GM19395 (cell line): Measurements from ENCODE around the gene ABHD6.
"Not testable (repeated sequence)": the region's sequence is repeated elsewhere in the genome, so short reads cannot be mapped to it uniquely, and the experiment has no call there.

Source experiments
- ATAC-seq: cut with Tn5 transposase; IDR thresholded peaks from one replicate; pipeline ENCODE4 v1.9.1; 2021; ENCODE audit warnings: mild to moderate bottlenecking, moderate library complexity; ENCODE audit not compliant: unreplicated experiment

The ABHD6 gene

GRCh38 chr3:58237238-58237940 lies at the start of gene ABHD6:
ABHD6 (plus strand) TSS chr3:58237792; CDS start chr3:58256587, 18,795 bp downstream.
- ATAC-seq, result peak; percentile 84

GRCh38 chr3:58188173-58188564 lies 49.4 kb upstream of the ABHD6 start:
- no peak for ATAC-seq

GRCh38 chr3:58188921-58189451 lies 48.6 kb upstream of the ABHD6 start:
- ATAC-seq, result no peak

- no peak for ATAC-seq
Observed at GRCh38 chr3:58189691-58190090, 47.9 kb upstream of the ABHD6 start.

GRCh38 chr3:58190291-58190690 lies 47.3 kb upstream of the ABHD6 start:
- ATAC-seq, result no peak

- no peak for ATAC-seq
Observed at GRCh38 chr3:58190882-58191281, 46.7 kb upstream of the ABHD6 start.

- no peak for ATAC-seq
Observed at GRCh38 chr3:58191361-58191991, 46.1 kb upstream of the ABHD6 start.

GRCh38 chr3:58192069-58192468 lies 45.5 kb upstream of the ABHD6 start:
- ATAC-seq, result no peak

GRCh38 chr3:58193682-58194407 lies 43.7 kb upstream of the ABHD6 start:
- ATAC-seq, result no peak

- no peak for ATAC-seq
Observed at GRCh38 chr3:58197588-58197987, 40.0 kb upstream of the ABHD6 start.

GRCh38 chr3:58198362-58198761 lies 39.2 kb upstream of the ABHD6 start:
- ATAC-seq, result no peak

GRCh38 chr3:58198804-58199203 lies 38.8 kb upstream of the ABHD6 start:
- no peak for ATAC-seq

GRCh38 chr3:58200121-58200709 lies 37.4 kb upstream of the ABHD6 start:
- ATAC-seq, result no peak

- ATAC-seq, result no peak
Observed at GRCh38 chr3:58200846-58201355, 36.7 kb upstream of the ABHD6 start.

- not testable (repeated sequence) for ATAC-seq
Observed at GRCh38 chr3:58201451-58201850, 36.1 kb upstream of the ABHD6 start.

- ATAC-seq, result peak; percentile 63
Observed at GRCh38 chr3:58202917-58203360, 34.7 kb upstream of the ABHD6 start.

- no peak for ATAC-seq
Observed at GRCh38 chr3:58203541-58203940, 34.1 kb upstream of the ABHD6 start.

- ATAC-seq, result no peak
Observed at GRCh38 chr3:58204720-58205119, 32.9 kb upstream of the ABHD6 start.

- no peak for ATAC-seq
Observed at GRCh38 chr3:58205981-58206380, 31.6 kb upstream of the ABHD6 start.

GRCh38 chr3:58206406-58207011 lies 31.1 kb upstream of the ABHD6 start:
- no peak for ATAC-seq

- no peak for ATAC-seq
Observed at GRCh38 chr3:58207954-58208353, 29.6 kb upstream of the ABHD6 start.
